DOHH2 (cell line): ENCODE measurements around the gene PIP4K2B.

Experiments
- H3F3A ChIP-seq: fragments of 200-600 bp; sonication (generic), shearing (Covaris generic); 2 replicates; pipeline ENCODE4 v1.6.0; 2016; ENCODE audit warnings: antibody characterized with exemption, mild to moderate bottlenecking; ENCODE audit not compliant: control insufficient read depth, insufficient read depth
- H3K27ac ChIP-seq: fragments of 200-600 bp; sonication (generic); 2 replicates; pipeline ENCODE4 v1.5.1; 2014; ENCODE audit warnings: low read depth, mild to moderate bottlenecking, low read length, moderate library complexity
- H3K27me3 ChIP-seq: fragments of 200-600 bp; sonication (generic); 2 replicates; pipeline ENCODE4 v1.6.1; 2014; ENCODE audit warnings: mild to moderate bottlenecking, low read length, mixed read lengths; ENCODE audit not compliant: control insufficient read depth
- H3K36me3 ChIP-seq: fragments of 200-600 bp; sonication (generic); 2 replicates; pipeline ENCODE4 v1.6.1; 2014; ENCODE audit warnings: mild to moderate bottlenecking, low read length, moderate library complexity, mixed read lengths; ENCODE audit not compliant: control insufficient read depth
- H3K4me1 ChIP-seq: fragments of 200-600 bp; sonication (generic); 2 replicates; pipeline ENCODE4 v1.6.1; 2014; ENCODE audit warnings: mild to moderate bottlenecking, low read length, mixed read lengths; ENCODE audit not compliant: control insufficient read depth
- H3K4me2 ChIP-seq: fragments of 200-600 bp; sonication (generic); 2 replicates; pipeline ENCODE4 v1.6.0; 2014; ENCODE audit warnings: mild to moderate bottlenecking, low read length, moderate library complexity
- H3K4me3 ChIP-seq: fragments of 200-600 bp; sonication (generic); 2 replicates; pipeline ENCODE4 v1.5.1; 2014; ENCODE audit warnings: mild to moderate bottlenecking, low read length, mixed read lengths
- H3K79me2 ChIP-seq: fragments of 200-600 bp; sonication (generic); 2 replicates; pipeline ENCODE4 v1.6.1; 2014; ENCODE audit warnings: mild to moderate bottlenecking, low read length, mixed read lengths; ENCODE audit not compliant: control insufficient read depth
- H3K9me2 ChIP-seq: fragments of 200-600 bp; sonication (generic); replicated peaks from 2 replicates; pipeline ENCODE4 v1.6.1; 2014; ENCODE audit warnings: mild to moderate bottlenecking, low read length, mixed read lengths; ENCODE audit not compliant: control insufficient read depth
- H3K9me3 ChIP-seq: fragments of 200-600 bp; sonication (generic); 2 replicates; pipeline ENCODE4 v1.6.1; 2014; ENCODE audit warnings: antibody characterized with exemption, low read length, mixed read lengths; ENCODE audit not compliant: control insufficient read depth, insufficient read depth
- H4K20me1 ChIP-seq: fragments of 200-600 bp; sonication (generic); 2 replicates; pipeline ENCODE4 v1.6.0; 2014; ENCODE audit warnings: low read depth, mild to moderate bottlenecking, antibody characterized with exemption, low read length, moderate library complexity; ENCODE audit not compliant: control insufficient read depth, insufficient read depth
- EZH2phosphoT487 ChIP-seq: fragments of 200-600 bp; sonication (generic); IDR thresholded peaks from 2 replicates; pipeline ENCODE4 v1.6.1; 2017; ENCODE audit warnings: borderline replicate concordance, mild to moderate bottlenecking, antibody characterized with exemption, low read length, moderate library complexity, mixed read lengths
- TF ChIP-seq, protein P1 (sequence below): fragments of 200-600 bp; sonication (generic); IDR thresholded peaks from one replicate; pipeline ENCODE4 v1.5.1; 2014; ENCODE audit warnings: antibody characterized with exemption, mild to moderate bottlenecking, low read depth, low read length; ENCODE audit not compliant: poor library complexity, severe bottlenecking

Gene PIP4K2B

DNA sequence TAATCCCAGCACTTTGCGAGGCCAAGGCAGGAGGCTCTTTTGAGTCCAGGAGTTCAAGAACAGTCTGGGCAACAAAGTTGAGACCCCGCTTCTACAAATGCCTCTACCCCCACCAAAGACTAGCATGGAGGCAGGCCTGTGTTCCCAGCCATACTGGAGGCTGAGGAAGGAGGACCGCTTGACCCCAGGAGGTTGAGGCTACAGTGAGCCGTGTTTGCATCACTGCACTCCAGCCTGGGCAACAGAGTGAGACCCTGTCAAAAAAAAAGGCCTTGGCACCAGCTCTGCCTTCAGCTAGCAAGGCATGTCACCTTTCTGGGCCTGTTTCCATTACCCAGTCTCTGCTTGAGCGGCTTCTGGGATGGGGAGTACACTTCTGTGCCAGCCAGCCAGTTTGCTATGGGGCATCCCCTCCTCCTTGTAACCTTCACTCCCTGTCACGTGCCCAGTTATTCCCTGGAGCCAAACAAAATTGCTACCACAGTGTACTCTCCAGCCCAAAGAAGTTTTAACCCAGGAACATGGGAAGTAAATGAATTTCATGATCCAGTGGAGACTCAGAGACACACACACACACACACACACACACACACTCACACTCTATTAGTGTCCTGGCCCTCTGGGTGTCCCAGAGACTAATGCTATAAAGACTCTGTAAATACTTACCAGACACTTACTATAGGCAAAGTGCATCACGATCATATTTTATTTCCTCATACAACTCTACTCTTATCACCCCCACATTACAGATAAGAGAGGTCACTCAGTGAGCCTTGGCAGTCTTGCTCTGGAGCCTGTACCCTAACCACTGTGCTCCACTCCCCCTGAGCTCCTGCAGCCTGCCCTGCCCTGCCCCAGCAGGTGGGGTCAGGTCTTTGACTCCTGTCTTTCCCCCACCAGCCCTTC lies 66.7 kb downstream of the PIP4K2B start:
- peaks cover 42% of the 10 kb centered on the region for H3K4me1 ChIP-seq

DNA sequence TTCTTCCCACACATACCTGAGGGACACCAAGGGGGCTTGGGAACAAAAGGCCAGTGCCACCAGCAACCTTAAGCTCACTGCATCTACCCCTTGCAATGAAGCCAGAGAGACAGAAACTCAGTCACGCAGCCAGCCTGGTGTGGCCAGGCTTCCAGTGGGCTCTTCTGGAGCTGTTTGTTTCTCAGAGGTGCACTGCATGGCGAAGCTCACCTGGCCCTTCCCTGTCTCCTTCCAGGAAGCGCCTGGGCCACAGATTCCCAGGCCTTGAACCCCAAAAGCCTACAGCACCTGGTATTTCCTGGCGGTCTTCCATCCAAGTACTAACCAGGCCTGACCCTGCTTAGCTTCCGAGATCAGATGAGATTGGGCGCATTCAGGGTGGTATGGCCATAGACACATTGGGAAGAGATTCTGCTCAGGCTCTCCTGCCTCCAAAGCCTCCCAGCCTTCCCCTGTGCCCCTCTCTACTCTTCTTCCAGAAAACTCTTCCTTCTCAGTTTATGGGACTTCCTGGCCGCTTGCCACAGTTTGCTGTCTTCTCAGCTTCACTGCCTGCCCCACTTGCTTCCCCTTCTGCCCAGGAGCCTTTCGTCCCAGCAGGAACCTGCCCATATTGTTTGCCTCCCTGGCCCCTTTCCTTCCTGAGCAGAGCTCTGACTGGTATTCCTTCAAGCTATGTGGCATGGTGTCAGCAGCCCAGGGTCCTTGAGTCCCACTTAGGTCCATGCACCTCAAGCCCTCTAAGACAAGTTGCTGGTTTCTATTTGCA lies 67.6 kb downstream of the PIP4K2B start:
- Histone ChIP-seq H3K4me3 (peak overlapping the region; percentile 93), H3K4me1 (peaks cover 51% of the 10 kb centered on the region), H3K27ac (no peak overlapping the region)

More for the DNA sequence above, 66.7 kb downstream of the PIP4K2B start:
- peaks cover 13% of the 10 kb centered on the region; the same call in 1 of the 2 replicates for H3F3A ChIP-seq
- no peak overlapping the region for H3K4me3 ChIP-seq
- no peaks in the 10 kb centered on the region for H3K9me3 ChIP-seq
- H3K27me3 ChIP-seq = no peaks in the 10 kb centered on the region
- TF ChIP-seq, protein P1, sequence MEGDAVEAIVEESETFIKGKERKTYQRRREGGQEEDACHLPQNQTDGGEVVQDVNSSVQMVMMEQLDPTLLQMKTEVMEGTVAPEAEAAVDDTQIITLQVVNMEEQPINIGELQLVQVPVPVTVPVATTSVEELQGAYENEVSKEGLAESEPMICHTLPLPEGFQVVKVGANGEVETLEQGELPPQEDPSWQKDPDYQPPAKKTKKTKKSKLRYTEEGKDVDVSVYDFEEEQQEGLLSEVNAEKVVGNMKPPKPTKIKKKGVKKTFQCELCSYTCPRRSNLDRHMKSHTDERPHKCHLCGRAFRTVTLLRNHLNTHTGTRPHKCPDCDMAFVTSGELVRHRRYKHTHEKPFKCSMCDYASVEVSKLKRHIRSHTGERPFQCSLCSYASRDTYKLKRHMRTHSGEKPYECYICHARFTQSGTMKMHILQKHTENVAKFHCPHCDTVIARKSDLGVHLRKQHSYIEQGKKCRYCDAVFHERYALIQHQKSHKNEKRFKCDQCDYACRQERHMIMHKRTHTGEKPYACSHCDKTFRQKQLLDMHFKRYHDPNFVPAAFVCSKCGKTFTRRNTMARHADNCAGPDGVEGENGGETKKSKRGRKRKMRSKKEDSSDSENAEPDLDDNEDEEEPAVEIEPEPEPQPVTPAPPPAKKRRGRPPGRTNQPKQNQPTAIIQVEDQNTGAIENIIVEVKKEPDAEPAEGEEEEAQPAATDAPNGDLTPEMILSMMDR = no peak
- TF ChIP-seq EZH2phosphoT487 = no peak
- H3K79me2 ChIP-seq = peaks cover 23% of the 10 kb centered on the region
- peaks cover 39% of the 10 kb centered on the region for H3K36me3 ChIP-seq
- no peaks in the 10 kb centered on the region for H4K20me1 ChIP-seq
- H3K4me2 ChIP-seq = peak overlapping the region; percentile 83; the same call in 1 of the 2 replicates
- H3K27ac ChIP-seq = no peak overlapping the region
- no peaks in the 10 kb centered on the region for H3K9me2 ChIP-seq

DNA sequence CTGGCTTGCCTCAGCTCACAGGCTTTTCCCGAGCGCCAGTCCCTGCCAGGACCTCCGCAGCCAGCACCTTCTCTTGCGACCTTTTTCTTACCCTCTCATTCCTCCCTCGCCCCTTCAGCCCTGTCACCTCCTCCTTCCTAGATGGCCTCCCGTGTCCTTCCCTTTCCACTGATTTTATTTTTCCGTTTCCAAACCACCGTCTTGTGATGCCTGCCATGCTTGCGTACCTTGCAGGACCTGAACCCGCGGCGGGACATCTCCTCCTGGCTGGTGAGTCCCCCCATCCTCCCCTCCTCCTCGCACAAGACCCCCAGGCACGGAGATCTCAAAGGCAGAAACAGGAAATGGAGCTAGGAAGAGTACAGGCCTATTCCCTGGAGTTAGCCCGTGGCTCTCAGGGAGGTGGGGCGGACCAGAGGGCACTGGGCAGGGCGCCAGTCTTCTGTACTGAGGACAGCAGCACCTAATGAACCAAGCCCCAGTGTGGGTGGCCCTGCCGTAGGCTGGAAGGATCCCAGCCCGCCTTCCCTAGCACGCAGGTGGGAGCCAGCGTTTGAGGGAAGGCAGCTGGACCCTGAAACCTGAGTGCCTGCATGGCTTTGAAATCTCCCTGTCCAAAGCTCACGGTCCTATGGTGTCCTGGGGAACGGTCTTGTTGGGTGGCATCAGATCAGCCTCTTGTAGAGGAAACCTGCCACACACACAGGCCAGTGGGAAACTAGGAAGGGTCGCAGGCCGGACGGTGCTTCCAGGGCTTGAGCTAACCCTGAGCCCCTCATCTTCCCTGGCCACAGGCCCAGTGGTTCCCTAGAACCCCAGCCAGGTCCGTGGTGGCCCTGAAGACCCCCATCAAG lies 68.6 kb downstream of the PIP4K2B start:
- Histone ChIP-seq H3K79me2 (peaks cover 23% of the 10 kb centered on the region), H3F3A (peaks cover 14% of the 10 kb centered on the region; the same call in 1 of the 2 replicates), H3K4me3 (peak overlapping the region; percentile 93), H3K4me1 (peaks cover 51% of the 10 kb centered on the region), H3K27ac (peak overlapping the region; percentile 40), H3K9me2 (no peaks in the 10 kb centered on the region), H3K4me2 (peak overlapping the region; percentile 83), H3K36me3 (peaks cover 39% of the 10 kb centered on the region), H4K20me1 (no peaks in the 10 kb centered on the region), H3K27me3 (no peaks in the 10 kb centered on the region), H3K9me3 (no peaks in the 10 kb centered on the region)
- no peak for TF ChIP-seq EZH2phosphoT487
- TF ChIP-seq, protein P1 = no peak

More for the DNA sequence above, 67.6 kb downstream of the PIP4K2B start:
- Histone ChIP-seq H3F3A (peaks cover 14% of the 10 kb centered on the region; the same call in 1 of the 2 replicates), H4K20me1 (no peaks in the 10 kb centered on the region), H3K36me3 (peaks cover 39% of the 10 kb centered on the region), H3K27me3 (no peaks in the 10 kb centered on the region), H3K9me3 (no peaks in the 10 kb centered on the region), H3K4me2 (peak overlapping the region; percentile 83), H3K79me2 (peaks cover 23% of the 10 kb centered on the region), H3K9me2 (no peaks in the 10 kb centered on the region)
- no peak for TF ChIP-seq EZH2phosphoT487
- TF ChIP-seq, protein P1 = no peak
